Stimulated activated CD8-positive, alpha-beta memory T cell treated with anti-CD3 and anti-CD28 coated beads, Interleukin-15, amount 100 ng/mL, for 48 hours (primary cell): ENCODE data around the gene PRDM16.

Source experiments
- DNase-seq, 2 donors: peaks; one replicate each; pipeline ENCODE4 v3.0.0-alpha.2; 2020; ENCODE audit warnings: low read depth in 2 of 2

The PRDM16 gene

GRCh38 chr1:3124246-3124645 lies 55.2 kb downstream of the PRDM16 start:
- DNase-seq = no peak

GRCh38 chr1:3125078-3125477 lies 56.1 kb downstream of the PRDM16 start:
- no peak for DNase-seq

GRCh38 chr1:3125546-3126368 lies 56.8 kb downstream of the PRDM16 start:
- DNase-seq = no peak

GRCh38 chr1:3126756-3127678 lies 58.0 kb downstream of the PRDM16 start:
- DNase-seq = no peak

GRCh38 chr1:3127738-3128137 lies 58.7 kb downstream of the PRDM16 start:
- no peak for DNase-seq

GRCh38 chr1:3128431-3129132 lies 59.6 kb downstream of the PRDM16 start:
- DNase-seq = no peak

GRCh38 chr1:3129133-3129490 lies 60.1 kb downstream of the PRDM16 start:
- DNase-seq = no peak

GRCh38 chr1:3130268-3130667 lies 61.3 kb downstream of the PRDM16 start:
- no peak for DNase-seq

GRCh38 chr1:3132660-3133059 lies 63.7 kb downstream of the PRDM16 start:
- no peak for DNase-seq

GRCh38 chr1:3133686-3134085 lies 64.7 kb downstream of the PRDM16 start:
- no peak for DNase-seq

- no peak for DNase-seq
Measured at GRCh38 chr1:3134381-3135072, 65.5 kb downstream of the PRDM16 start.

- DNase-seq = no peak
Measured at GRCh38 chr1:3135073-3135702, 66.2 kb downstream of the PRDM16 start.

- DNase-seq = no peak
Measured at GRCh38 chr1:3135744-3136455, 66.9 kb downstream of the PRDM16 start.

- no peak for DNase-seq
Measured at GRCh38 chr1:3136532-3136931, 67.5 kb downstream of the PRDM16 start.

- no peak for DNase-seq
Measured at GRCh38 chr1:3137111-3138100, 68.4 kb downstream of the PRDM16 start.

GRCh38 chr1:3138623-3139151 lies 69.7 kb downstream of the PRDM16 start:
- DNase-seq = no peak

- DNase-seq = no peak
Measured at GRCh38 chr1:3139451-3139852, 70.4 kb downstream of the PRDM16 start.

- DNase-seq = no peak
Measured at GRCh38 chr1:3139871-3140361, 70.9 kb downstream of the PRDM16 start.

- no peak for DNase-seq
Measured at GRCh38 chr1:3140437-3140836, 71.4 kb downstream of the PRDM16 start.
